ENCODE measurements around the gene SDS. TPM values are rescaled to one million over a fixed set of nuclear protein-coding genes. Genes with fewer than 3 reads are reported as not detected.

SDS gene
- total and polyA plus RNA-seq, 2 of the 13 experiments (the other 11 are each of a cell fraction or from before 2014, with no cell fraction given): not detected

DNA sequence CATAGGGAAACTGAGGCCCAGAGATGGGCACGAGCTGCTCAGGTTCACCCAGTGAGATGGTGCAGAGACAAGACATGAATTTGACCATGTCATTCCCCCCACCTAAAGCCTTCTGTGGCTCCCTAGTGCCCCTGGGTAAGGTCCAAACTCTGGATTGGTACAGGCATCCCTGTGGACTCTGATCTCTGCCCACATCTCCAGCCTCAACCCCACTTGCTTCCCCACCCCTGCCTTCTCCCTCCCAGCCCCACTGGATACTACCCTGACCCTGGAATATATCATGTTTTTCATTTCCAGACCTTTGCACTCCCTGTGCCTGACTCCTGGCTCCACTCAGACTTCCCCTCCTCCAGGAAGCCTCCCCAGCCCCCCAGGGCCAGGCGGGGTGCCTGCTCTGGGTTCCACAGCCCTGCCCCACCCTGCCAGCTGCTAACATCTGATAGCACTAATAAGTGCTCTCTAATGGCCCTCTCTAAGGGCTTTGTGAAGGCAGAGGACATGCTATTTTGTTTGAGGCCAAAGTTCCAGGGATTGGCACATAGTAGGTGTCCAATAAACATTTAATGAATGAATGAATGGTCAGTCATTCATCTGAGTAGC, 17.4 kb upstream of the SDS start (continued):
- TF ChIP-seq, protein P1, sequence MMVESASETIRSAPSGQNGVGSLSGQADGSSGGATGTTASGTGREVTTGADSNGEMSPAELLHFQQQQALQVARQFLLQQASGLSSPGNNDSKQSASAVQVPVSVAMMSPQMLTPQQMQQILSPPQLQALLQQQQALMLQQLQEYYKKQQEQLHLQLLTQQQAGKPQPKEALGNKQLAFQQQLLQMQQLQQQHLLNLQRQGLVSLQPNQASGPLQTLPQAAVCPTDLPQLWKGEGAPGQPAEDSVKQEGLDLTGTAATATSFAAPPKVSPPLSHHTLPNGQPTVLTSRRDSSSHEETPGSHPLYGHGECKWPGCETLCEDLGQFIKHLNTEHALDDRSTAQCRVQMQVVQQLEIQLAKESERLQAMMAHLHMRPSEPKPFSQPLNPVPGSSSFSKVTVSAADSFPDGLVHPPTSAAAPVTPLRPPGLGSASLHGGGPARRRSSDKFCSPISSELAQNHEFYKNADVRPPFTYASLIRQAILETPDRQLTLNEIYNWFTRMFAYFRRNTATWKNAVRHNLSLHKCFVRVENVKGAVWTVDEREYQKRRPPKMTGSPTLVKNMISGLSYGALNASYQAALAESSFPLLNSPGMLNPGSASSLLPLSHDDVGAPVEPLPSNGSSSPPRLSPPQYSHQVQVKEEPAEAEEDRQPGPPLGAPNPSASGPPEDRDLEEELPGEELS (CRISPR knock-in tag; IDR thresholded peaks at IDR 0.05): no peak
- TF ChIP-seq ZFP37 (CRISPR knock-in tag; IDR thresholded peaks at IDR 0.05; ENCODE audit: borderline replicate concordance) (no peak), TBX2 (CRISPR knock-in tag; IDR thresholded peaks at IDR 0.05; ENCODE audit: borderline replicate concordance) (no peak), HNF4A (CRISPR knock-in tag; IDR thresholded peaks at IDR 0.05) (peak; percentile 76), ERF (CRISPR knock-in tag; IDR thresholded peaks at IDR 0.05) (no peak), ZNF383 (CRISPR knock-in tag; IDR thresholded peaks at IDR 0.05; ENCODE audit: borderline replicate concordance) (no peak), BCL6 (CRISPR knock-in tag; IDR thresholded peaks at IDR 0.05) (0 out of 2 replicates have a peak, but pooled peaks have one; percentile 11), KDM1A (CRISPR knock-in tag; IDR thresholded peaks at IDR 0.05) (peak; percentile 41; the same call in 1 of the 2 replicates), ZMYM3 (CRISPR knock-in tag; IDR thresholded peaks at IDR 0.05) (peak; percentile 66; the same call in 1 of the 2 replicates), CHCHD3 (CRISPR knock-in tag; IDR thresholded peaks at IDR 0.05) (no peak), HNF4G (IDR thresholded peaks at IDR 0.05; ENCODE audit: borderline replicate concordance, low read depth, low read length) (peak; percentile 56; the same call in 1 of the 2 replicates), HNF4G (CRISPR knock-in tag; IDR thresholded peaks at IDR 0.05; ENCODE audit: borderline replicate concordance, low read depth) (no peak), ZKSCAN1 (IDR thresholded peaks at IDR 0.05; ENCODE audit: low read length) (peak; percentile 87), ZFP36 (IDR thresholded peaks at IDR 0.05; ENCODE audit: borderline replicate concordance, low read depth, low read length, partially characterized antibody) (peak; percentile 52), ZNF629 (CRISPR knock-in tag; conservative IDR thresholded peaks at IDR 0.05) (peak; percentile 78), RBM39 (IDR thresholded peaks at IDR 0.05; ENCODE audit: low read depth, low read length, poor library complexity, severe bottlenecking) (no peak), CSRNP2 (CRISPR knock-in tag; conservative IDR thresholded peaks at IDR 0.05; ENCODE audit: low read depth) (no peak)
- TF ChIP-seq, protein P2, sequence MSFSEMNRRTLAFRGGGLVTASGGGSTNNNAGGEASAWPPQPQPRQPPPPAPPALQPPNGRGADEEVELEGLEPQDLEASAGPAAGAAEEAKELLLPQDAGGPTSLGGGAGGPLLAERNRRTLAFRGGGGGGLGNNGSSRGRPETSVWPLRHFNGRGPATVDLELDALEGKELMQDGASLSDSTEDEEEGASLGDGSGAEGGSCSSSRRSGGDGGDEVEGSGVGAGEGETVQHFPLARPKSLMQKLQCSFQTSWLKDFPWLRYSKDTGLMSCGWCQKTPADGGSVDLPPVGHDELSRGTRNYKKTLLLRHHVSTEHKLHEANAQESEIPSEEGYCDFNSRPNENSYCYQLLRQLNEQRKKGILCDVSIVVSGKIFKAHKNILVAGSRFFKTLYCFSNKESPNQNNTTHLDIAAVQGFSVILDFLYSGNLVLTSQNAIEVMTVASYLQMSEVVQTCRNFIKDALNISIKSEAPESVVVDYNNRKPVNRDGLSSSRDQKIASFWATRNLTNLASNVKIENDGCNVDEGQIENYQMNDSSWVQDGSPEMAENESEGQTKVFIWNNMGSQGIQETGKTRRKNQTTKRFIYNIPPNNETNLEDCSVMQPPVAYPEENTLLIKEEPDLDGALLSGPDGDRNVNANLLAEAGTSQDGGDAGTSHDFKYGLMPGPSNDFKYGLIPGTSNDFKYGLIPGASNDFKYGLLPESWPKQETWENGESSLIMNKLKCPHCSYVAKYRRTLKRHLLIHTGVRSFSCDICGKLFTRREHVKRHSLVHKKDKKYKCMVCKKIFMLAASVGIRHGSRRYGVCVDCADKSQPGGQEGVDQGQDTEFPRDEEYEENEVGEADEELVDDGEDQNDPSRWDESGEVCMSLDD (CRISPR knock-in tag; IDR thresholded peaks at IDR 0.05; ENCODE audit: borderline replicate concordance): no peak
- TF ChIP-seq, protein P3, sequence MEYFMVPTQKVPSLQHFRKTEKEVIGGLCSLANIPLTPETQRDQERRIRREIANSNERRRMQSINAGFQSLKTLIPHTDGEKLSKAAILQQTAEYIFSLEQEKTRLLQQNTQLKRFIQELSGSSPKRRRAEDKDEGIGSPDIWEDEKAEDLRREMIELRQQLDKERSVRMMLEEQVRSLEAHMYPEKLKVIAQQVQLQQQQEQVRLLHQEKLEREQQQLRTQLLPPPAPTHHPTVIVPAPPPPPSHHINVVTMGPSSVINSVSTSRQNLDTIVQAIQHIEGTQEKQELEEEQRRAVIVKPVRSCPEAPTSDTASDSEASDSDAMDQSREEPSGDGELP (IDR thresholded peaks at IDR 0.05; ENCODE audit: borderline replicate concordance, low read depth): no peak
